Transverse colon (tissue), 4 donors: Measurements from ENCODE around the gene ZNF488.

ENCODE experiments used
- POLR2AphosphoS5 ChIP-seq, 3 donors: sonication (generic); formaldehyde crosslinking; IDR thresholded peaks; one replicate each; pipeline ENCODE4 v1.6.1; 2016; ENCODE audit warnings: antibody characterized with exemption in 3 of 3
- TF ChIP-seq, protein P1 (sequence below), 5 experiments: fragments of 200-600 bp in 3 of 5; fragments of 450-650 bp in 2 of 5; sonication (generic) in 3 of 5; IDR thresholded peaks; 1 replicate in 2 of 5; 2 replicates in 3 of 5; pipeline ENCODE4 v1.5.1; 2016 to 2017; ENCODE audit warnings: antibody characterized with exemption in 5 of 5, inconsistent platforms in 3 of 5, mild to moderate bottlenecking in 2 of 5, moderate library complexity in 1 of 5

DNA sequence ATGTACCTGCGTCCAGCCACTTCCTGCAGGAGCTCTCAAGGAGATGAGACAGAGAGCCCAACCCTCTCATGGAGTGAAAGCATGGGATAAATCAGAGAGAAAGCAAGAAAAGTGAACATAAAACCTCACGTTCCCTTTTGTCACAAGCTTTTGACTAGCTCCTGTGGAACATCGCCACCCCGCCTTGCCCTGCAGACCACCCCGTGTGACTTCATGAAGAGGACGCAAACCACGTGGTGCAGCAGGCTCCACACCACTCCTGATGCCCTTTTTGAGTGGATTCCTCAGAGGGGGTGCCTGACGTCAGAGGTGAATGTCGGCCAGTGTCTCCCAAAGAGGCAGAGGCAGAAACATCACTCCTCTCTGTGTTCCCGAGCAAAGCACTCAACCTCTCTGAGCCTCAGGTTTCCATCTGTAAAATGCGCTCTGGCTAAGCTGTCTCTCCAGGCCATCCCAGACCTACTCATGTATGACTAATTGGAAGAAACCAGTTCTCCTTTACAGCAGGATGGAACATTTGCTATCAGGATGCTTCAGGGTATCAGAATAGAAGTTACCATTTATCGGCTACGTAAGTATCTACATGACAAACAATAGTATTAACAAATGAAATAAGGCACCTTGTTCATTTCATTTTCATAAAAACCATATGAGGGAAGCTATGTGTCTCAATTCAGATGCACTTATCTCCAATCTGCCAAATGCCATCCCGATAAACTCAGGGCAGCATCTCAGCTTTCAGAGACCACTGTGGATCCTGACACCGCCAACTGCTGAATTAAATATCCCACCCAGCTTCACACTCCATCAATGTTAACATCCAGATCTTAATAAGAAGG is 5.3 kb downstream of the ZNF488 start:
- TF ChIP-seq, protein P1, sequence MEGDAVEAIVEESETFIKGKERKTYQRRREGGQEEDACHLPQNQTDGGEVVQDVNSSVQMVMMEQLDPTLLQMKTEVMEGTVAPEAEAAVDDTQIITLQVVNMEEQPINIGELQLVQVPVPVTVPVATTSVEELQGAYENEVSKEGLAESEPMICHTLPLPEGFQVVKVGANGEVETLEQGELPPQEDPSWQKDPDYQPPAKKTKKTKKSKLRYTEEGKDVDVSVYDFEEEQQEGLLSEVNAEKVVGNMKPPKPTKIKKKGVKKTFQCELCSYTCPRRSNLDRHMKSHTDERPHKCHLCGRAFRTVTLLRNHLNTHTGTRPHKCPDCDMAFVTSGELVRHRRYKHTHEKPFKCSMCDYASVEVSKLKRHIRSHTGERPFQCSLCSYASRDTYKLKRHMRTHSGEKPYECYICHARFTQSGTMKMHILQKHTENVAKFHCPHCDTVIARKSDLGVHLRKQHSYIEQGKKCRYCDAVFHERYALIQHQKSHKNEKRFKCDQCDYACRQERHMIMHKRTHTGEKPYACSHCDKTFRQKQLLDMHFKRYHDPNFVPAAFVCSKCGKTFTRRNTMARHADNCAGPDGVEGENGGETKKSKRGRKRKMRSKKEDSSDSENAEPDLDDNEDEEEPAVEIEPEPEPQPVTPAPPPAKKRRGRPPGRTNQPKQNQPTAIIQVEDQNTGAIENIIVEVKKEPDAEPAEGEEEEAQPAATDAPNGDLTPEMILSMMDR (IDR thresholded peaks at IDR 0.05) = no peak
- no peak for TF ChIP-seq POLR2AphosphoS5 (IDR thresholded peaks at IDR 0.05)
